HG02610 (cell line): Measurements from ENCODE around the gene SMDT1.
"Not testable (repeated sequence)": the region's sequence is repeated elsewhere in the genome, so short reads cannot be mapped to it uniquely, and the experiment has no call there.

Source experiments
- ATAC-seq: cut with Tn5 transposase; IDR thresholded peaks from one replicate; pipeline ENCODE4 v1.9.1; 2021; ENCODE audit warnings: mild to moderate bottlenecking, moderate library complexity; ENCODE audit not compliant: unreplicated experiment

SMDT1 gene

DNA sequence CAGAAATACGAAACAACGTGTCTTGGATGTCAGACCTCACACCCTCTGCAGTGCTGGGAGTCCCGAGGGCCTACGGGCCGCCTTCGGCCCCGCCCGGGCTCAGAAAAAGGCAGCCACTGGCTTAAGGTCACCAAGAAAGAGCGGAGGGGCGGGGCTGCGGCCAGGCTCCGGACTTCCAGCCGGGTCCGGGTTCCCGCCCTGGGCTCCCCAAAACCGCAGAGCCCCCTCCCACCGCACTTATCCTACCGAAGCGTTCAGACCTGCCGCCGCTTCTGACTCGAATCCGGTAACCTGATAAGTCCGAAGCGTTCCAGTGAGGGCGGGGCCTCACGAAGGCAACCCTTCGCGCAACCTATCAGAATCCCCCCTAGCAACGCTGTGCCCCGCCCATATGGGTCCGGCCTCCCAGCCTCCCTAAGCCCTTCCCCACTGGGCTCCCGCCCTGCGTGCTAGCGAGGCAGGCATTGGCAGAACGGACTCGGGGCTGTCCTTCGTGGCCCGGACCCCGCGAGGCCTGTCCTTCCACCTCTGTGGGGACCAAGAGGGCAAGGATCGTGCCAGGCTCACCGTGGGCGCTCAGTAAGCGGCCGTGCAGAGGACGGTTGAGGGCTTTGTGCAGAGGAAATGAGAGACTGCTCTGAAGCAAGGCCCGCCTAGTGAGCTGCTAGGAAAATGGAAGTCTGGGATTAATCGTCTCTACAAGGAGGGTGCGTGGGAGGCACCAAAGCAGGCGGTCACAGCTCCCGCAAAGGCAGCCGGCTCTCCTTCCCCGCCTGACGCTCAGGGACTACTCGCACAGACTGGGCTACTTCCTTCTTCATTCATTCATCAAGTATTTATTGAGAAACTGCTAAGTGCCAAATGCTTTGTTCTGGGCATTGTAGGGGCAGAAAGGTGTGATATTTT, 8.7 kb upstream of the SMDT1 start, which contains the start of gene NAGA:
Gene NAGA, minus strand, starts transcription at position 296 of the 906 bp plus-strand sequence. CDS start 515 bp downstream, outside the sequence.
- ATAC-seq = peak; percentile 87

DNA sequence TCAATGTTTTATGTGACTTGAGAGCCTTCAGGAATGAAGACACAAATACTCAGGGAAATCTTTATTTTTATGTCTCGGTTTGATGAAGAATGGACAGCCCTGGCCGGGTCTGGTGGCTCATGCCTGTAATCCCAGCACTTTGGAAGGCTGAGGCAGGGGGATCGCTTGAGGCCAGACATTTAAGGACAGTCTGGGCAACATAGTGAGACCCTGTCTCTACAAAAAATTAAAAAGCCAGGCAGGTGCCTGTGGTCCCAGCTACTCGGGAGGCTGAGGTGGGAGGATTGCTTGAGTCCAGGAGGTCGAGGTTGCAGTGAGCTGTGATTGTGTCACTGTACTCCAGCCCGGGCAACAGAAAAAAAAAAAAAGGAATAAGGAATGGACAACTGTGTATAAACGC, 8.0 kb upstream of the SMDT1 start:
- not testable (repeated sequence) for ATAC-seq

GRCh38 chr22:42072606-42073330, 6.7 kb upstream of the SMDT1 start:
- no peak for ATAC-seq

GRCh38 chr22:42073621-42074041, 5.9 kb upstream of the SMDT1 start:
- no peak for ATAC-seq

GRCh38 chr22:42074132-42074811, 5.2 kb upstream of the SMDT1 start, which contains the start of gene PHETA2:
TSS of gene PHETA2 (plus strand) at chr22:42074248. CDS start at chr22:42077294, 3,046 bp downstream.
- ATAC-seq = no peak

- ATAC-seq = no peak
These were observed 4.4 kb upstream of the SMDT1 start for GRCh38 chr22:42074846-42075676.

DNA sequence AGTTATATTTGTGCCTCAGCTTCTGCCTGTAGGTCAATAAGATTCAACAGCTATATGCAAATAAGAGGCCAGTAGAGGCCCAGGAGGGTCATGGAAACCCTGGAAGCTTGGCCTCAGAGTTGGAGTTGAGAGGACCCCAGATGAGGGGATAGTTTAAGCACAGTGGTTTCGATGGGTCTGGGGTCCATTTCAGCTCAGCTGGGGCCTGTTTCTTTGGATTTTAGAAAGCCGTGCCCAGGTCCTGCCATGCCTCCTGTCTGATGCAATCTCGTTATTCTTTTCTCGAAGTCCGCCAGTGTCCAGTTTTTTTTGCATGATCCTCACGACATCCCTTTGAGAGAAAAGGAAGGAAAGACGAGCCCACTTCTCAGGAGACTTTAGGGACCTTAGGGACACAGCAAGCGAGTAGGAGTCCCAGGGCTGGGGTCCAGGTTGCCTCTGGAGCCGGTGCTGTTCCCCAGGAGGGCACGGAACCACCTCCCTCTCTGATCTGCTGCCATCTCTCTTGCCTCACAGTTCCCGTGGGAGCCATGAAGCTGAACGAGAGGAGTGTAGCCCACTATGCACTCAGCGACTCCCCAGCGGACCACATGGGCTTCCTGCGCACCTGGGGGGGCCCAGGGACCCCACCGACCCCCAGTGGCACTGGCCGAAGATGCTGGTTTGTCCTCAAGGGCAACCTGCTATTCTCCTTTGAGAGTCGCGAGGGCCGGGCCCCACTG, 2.6 kb upstream of the SMDT1 start:
- ATAC-seq = no peak

DNA sequence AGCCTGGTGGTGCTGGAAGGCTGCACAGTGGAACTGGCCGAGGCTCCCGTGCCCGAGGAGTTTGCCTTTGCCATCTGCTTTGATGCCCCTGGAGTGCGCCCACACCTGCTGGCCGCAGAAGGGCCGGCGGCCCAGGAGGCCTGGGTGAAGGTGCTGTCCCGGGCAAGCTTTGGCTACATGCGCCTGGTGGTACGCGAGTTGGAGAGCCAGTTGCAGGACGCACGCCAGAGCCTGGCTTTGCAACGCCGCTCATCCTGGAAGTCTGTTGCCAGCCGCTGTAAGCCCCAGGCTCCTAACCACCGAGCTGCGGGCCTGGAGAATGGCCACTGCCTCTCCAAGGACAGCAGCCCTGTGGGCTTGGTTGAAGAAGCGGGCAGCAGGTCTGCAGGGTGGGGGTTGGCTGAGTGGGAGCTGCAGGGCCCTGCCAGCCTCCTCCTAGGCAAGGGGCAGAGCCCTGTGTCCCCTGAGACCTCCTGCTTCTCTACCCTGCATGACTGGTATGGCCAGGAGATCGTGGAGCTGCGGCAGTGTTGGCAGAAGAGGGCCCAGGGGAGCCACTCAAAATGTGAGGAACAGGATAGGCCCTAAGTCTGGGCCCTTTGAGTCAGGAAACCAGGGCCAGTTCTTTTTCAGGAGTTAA, 1.9 kb upstream of the SMDT1 start:
- no peak for ATAC-seq

- ATAC-seq = no peak
These were observed 806 bp upstream of the SMDT1 start for GRCh38 chr22:42078469-42079318.

- ATAC-seq = no peak
These were observed 787 bp downstream of the SMDT1 start for GRCh38 chr22:42080287-42080686.

DNA sequence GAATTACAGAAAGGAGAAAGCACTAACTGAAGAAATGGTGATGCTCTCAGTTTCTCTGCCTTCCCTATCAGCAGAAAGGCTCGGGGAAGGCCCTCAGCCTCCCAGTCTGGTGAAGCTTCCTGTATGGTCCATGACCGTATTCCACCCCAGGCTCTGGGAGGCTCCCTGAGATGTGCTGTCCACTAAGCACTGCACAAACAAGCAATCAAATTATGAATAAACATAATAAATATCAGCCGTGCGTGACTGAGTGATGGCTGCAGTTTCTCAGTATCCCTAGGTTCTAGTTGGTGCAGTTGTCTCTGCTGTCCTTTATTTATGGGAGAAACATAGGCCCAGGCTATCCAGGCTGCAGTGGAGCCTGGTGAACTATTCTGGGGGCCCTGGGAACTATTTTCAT, 3.6 kb downstream of the SMDT1 start:
- no peak for ATAC-seq

DNA sequence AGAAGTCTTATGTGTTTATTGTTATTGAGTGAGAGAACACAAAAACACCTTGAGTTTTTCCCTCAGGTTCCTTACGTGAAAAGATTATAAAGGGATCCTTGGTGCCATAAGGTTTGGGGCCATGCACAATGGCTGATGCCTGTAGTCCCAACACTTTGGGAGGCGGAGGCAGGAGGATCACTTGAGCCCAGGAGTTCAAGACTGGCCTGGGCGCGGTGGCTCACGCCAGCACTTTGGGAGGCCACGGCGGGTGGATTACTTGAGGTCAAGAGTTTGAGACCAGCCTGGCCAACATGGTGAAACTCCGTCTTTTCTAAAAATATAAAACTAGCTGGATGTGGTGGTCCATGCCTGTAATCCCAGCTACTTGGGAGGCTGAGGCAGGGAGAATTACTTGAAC, 5.4 kb downstream of the SMDT1 start:
- ATAC-seq = no peak

DNA sequence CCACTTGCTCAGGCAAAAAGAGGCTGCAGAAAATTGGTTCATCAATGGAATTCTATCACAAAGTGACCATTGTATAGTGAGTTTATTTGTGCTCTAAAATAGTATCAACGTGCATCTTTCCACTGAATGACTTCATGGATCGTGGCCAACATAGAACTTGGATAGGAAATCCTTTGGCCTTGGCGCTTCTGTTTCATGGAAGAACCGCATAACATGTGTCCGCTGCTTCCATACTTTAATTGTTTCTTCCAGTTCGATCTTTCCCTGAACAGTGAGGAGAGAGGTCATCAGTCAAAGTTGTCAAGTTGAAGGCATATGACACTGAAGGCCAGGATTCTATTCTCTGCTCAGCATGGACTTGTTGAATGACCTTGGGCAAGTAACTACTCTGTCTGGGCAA, 6.6 kb downstream of the SMDT1 start:
- no peak for ATAC-seq

GRCh38 chr22:42090596-42091454, 11.3 kb downstream of the SMDT1 start, which contains the start of gene NDUFA6:
TSS of gene NDUFA6 (minus strand) at chr22:42090772. CDS start at chr22:42090744, 28 bp downstream.
- peak; percentile 92 for ATAC-seq

- no peak for ATAC-seq
These were observed 11.9 kb downstream of the SMDT1 start for GRCh38 chr22:42091455-42091782.

GRCh38 chr22:42101199-42101598, 21.7 kb downstream of the SMDT1 start:
- ATAC-seq = no peak

DNA sequence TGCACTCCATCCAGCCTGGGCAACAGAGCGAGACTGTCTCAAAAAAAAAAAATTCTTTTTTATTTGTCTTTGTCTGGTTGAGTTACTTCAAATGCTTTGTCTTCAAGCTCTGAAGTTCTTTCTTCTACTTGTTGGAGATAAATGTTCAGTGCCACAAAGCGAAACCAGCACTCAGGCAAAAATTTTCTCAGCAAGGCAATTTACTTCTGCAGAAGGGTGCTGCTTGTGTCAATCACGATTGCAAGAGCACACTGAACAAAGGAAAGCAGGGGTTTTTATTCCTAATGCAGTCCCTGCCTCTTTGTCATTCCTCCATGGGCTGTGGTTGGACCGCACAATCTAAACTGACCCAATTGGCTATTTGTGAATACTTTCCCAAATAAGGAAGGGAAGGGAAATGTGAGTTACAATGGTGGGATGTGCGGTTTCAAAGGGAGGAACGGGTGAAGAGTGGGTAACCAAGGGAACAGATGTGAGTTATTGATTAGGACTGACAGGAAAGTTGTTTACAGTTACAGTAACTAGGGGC, 24.9 kb downstream of the SMDT1 start:
- ATAC-seq = not testable (repeated sequence)
